ENCODE results near the gene MEF2A.

The MEF2A gene

GRCh38 chr15:99755692-99756409, 190.1 kb downstream of the MEF2A start:
- Histone ChIP-seq H3K27ac (ENCODE audit: low read depth, low read length) (no peak overlapping the region), H3K4me3 (ENCODE audit: low read depth in 1 of 2, low read length in 2 of 2) (no peak overlapping the region), H3K9me3 (ENCODE audit: low read length) (no peaks in the 10 kb centered on the region), H3K36me3 (ENCODE audit: insufficient read depth, low read length) (no peaks in the 10 kb centered on the region), H3K4me1 (ENCODE audit: insufficient read depth, low read length) (no peaks in the 10 kb centered on the region), H3K9ac (ENCODE audit: low read length) (no peak overlapping the region), H3K27me3 (ENCODE audit: control insufficient read depth in 1 of 2, insufficient read depth in 2 of 2, low read length in 2 of 2) (no peaks in the 10 kb centered on the region)

DNA sequence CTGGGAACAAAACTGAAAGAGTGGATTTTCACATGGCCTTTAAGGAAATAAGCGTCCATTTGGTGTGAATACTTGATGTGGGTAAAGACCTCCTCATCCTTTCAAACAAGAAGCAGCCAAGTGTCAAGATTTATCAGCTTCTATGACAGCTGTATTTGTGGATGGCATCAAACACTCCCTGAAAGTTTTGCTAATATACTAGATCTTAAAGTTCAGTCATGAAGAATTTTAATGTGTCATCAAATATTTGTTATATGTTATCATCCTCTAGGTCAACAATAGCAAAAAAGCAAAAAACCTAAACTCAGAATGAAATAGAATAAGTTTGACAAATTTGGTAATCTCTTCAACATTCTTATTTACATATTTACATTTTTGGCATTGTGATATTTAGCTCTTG, 196.5 kb downstream of the MEF2A start:
- H3K27ac ChIP-seq (ENCODE audit: low read depth, low read length) = no peak overlapping the region
- no peak overlapping the region for H3K4me3 ChIP-seq (ENCODE audit: low read depth in 1 of 2, low read length in 2 of 2)
- H3K27me3 ChIP-seq (ENCODE audit: control insufficient read depth in 1 of 2, insufficient read depth in 2 of 2, low read length in 2 of 2) = no peaks in the 10 kb centered on the region
- no peaks in the 10 kb centered on the region for H3K9me3 ChIP-seq (ENCODE audit: low read length)
- no peaks in the 10 kb centered on the region for H3K4me1 ChIP-seq (ENCODE audit: insufficient read depth, low read length)
- H3K36me3 ChIP-seq (ENCODE audit: insufficient read depth, low read length) = no peaks in the 10 kb centered on the region
- H3K9ac ChIP-seq (ENCODE audit: low read length) = no peak overlapping the region

GRCh38 chr15:99763827-99764226, 198.0 kb downstream of the MEF2A start:
- Histone ChIP-seq H3K27ac (ENCODE audit: low read depth, low read length) (no peak overlapping the region), H3K4me3 (ENCODE audit: low read depth in 1 of 2, low read length in 2 of 2) (no peak overlapping the region), H3K36me3 (ENCODE audit: insufficient read depth, low read length) (no peaks in the 10 kb centered on the region), H3K9ac (ENCODE audit: low read length) (no peak overlapping the region), H3K9me3 (ENCODE audit: low read length) (no peaks in the 10 kb centered on the region), H3K4me1 (ENCODE audit: insufficient read depth, low read length) (no peaks in the 10 kb centered on the region), H3K27me3 (ENCODE audit: control insufficient read depth in 1 of 2, insufficient read depth in 2 of 2, low read length in 2 of 2) (no peaks in the 10 kb centered on the region)

GRCh38 chr15:99764522-99764921, 198.7 kb downstream of the MEF2A start:
- no peaks in the 10 kb centered on the region for H3K27me3 ChIP-seq (ENCODE audit: control insufficient read depth in 1 of 2, insufficient read depth in 2 of 2, low read length in 2 of 2)
- H3K9me3 ChIP-seq (ENCODE audit: low read length) = no peaks in the 10 kb centered on the region

More at GRCh38 chr15:99764522-99764921, 198.7 kb downstream of the MEF2A start:
- Histone ChIP-seq H3K4me1 (ENCODE audit: insufficient read depth, low read length) (no peaks in the 10 kb centered on the region), H3K27ac (ENCODE audit: low read depth, low read length) (no peak overlapping the region), H3K9ac (ENCODE audit: low read length) (no peak overlapping the region), H3K36me3 (ENCODE audit: insufficient read depth, low read length) (no peaks in the 10 kb centered on the region), H3K4me3 (ENCODE audit: low read depth in 1 of 2, low read length in 2 of 2) (no peak overlapping the region)
